ENCODE measurements around the gene STIL.
A peak's percentile ranks its signal among the peaks of the same experiment; 100 is the strongest.
"Not testable (repeated sequence)": the region's sequence is repeated elsewhere in the genome, so short reads cannot be mapped to it uniquely, and the experiment has no call there.

The STIL gene

GRCh38 chr1:47280142-47280541 is 33.8 kb downstream of the STIL start:
- no peak overlapping the region for H3K4me3 ChIP-seq (ENCODE audit: low read length)
- TF ChIP-seq CTCF (IDR thresholded peaks at IDR 0.05; ENCODE audit: insufficient read depth, low read depth, low read length, missing control alignments), result no peak
- DNase-seq (ENCODE audit: low read depth), result peak; percentile 76

GRCh38 chr1:47276850-47277249 is 37.1 kb downstream of the STIL start:
- no peak for DNase-seq (ENCODE audit: low read depth)
- no peak overlapping the region for H3K4me3 ChIP-seq (ENCODE audit: low read length)
- no peak for TF ChIP-seq CTCF (IDR thresholded peaks at IDR 0.05; ENCODE audit: insufficient read depth, low read depth, low read length, missing control alignments)

GRCh38 chr1:47275811-47276210 is 38.1 kb downstream of the STIL start:
- DNase-seq (ENCODE audit: low read depth); H3K4me3 ChIP-seq (ENCODE audit: low read length): not testable (repeated sequence)

- H3K4me3 ChIP-seq (ENCODE audit: low read length), result not testable (repeated sequence)
Measured at GRCh38 chr1:47265529-47265928, 48.4 kb downstream of the STIL start.

GRCh38 chr1:47262787-47263413 is 51.0 kb downstream of the STIL start:
- DNase-seq (ENCODE audit: low read depth), result peak; percentile 70
- H3K4me3 ChIP-seq (ENCODE audit: low read length), result no peak overlapping the region
- TF ChIP-seq CTCF (IDR thresholded peaks at IDR 0.05; ENCODE audit: insufficient read depth, low read depth, low read length, missing control alignments), result peak; percentile 79

More at GRCh38 chr1:47265529-47265928, 48.4 kb downstream of the STIL start:
- peak; percentile 46 for DNase-seq (ENCODE audit: low read depth)

GRCh38 chr1:47257224-47257623 is 56.7 kb downstream of the STIL start:
- no peak for DNase-seq (ENCODE audit: low read depth)
- H3K4me3 ChIP-seq (ENCODE audit: low read length), result no peak overlapping the region
- no peak for TF ChIP-seq CTCF (IDR thresholded peaks at IDR 0.05; ENCODE audit: insufficient read depth, low read depth, low read length, missing control alignments)

- no peak for DNase-seq (ENCODE audit: low read depth)
- TF ChIP-seq CTCF (IDR thresholded peaks at IDR 0.05; ENCODE audit: insufficient read depth, low read depth, low read length, missing control alignments), result no peak
- H3K4me3 ChIP-seq (ENCODE audit: low read length), result no peak overlapping the region
Measured at GRCh38 chr1:47252795-47253194, 61.2 kb downstream of the STIL start.

GRCh38 chr1:47252369-47252768 is 61.6 kb downstream of the STIL start:
- no peak for TF ChIP-seq CTCF (IDR thresholded peaks at IDR 0.05; ENCODE audit: insufficient read depth, low read depth, low read length, missing control alignments)
- no peak for DNase-seq (ENCODE audit: low read depth)
- H3K4me3 ChIP-seq (ENCODE audit: low read length), result no peak overlapping the region

Measured in epithelial cell of esophagus (primary cell).